ENCODE results near the gene TOMM20L. TPM values are rescaled to one million over a fixed set of nuclear protein-coding genes. Genes with fewer than 3 reads are reported as not detected.

The TOMM20L gene
- polyA plus RNA-seq, 4 donors: 1.3 to 1.8 (median 1.5) TPM

GRCh38 chr14:58426670-58427280, 31.0 kb downstream of the TOMM20L start:
- DNase-seq (ENCODE audit: low read depth in 4 of 4, low spot score in 3 of 4): peak in 3 of 4 donors; percentile 59 to 75 (median 64)

DNA sequence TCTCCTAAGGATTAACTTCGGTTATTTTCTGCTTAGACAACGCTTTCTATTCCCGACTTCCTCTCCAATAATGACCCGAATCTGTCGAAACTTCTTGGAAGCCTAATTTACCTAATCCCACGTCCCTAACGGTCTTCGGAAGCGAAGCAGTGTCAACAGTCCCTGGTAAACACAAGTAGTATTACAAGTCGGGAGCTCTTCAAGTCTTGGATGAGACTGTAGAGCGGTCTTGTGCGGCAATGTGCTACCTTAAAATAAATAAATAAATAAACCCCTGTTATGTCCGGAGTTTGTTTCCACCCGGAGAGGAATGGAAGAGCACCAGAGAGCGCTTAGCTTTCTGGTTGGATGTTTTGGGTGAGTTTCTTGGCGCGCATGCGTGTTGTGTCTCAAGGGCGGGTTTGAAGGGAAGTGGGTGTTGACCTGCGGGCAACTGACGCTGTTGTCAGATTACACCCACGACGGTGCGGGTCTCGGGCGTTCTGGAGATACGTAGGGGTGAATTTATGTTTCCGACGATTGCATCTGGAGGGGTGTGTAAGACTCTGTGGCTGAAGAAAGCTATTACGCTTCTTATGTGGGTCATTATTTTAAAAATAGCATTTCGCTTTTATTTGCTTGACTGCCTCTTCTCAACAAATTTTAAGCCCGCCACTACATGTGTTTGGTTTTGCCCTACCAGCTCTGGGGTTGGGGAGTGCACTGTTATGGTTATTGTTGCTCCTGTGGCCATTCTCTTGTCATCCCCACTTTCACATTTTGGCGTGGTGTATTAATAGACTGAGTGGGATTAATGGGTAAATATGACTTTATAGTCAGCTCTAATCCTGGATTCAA, 31.8 kb downstream of the TOMM20L start, which contains the start of the genes KIAA0586 and TIMM9:
Gene KIAA0586, plus strand, starts transcription at position 439 of the 837 bp plus-strand sequence. CDS start 546 bp downstream, outside the sequence.
Gene TIMM9, minus strand, starts transcription at position 251 of the 837 bp plus-strand sequence. CDS start 15,586 bp downstream, outside the sequence.
- peak; percentile 96 to 99 (median 98) for DNase-seq (ENCODE audit: low read depth in 4 of 4, low spot score in 3 of 4)

- DNase-seq (ENCODE audit: low read depth in 4 of 4, low spot score in 3 of 4): peak; percentile 15 to 25 (median 17)
Measured at GRCh38 chr14:58428118-58428683, 32.5 kb downstream of the TOMM20L start.

DNA sequence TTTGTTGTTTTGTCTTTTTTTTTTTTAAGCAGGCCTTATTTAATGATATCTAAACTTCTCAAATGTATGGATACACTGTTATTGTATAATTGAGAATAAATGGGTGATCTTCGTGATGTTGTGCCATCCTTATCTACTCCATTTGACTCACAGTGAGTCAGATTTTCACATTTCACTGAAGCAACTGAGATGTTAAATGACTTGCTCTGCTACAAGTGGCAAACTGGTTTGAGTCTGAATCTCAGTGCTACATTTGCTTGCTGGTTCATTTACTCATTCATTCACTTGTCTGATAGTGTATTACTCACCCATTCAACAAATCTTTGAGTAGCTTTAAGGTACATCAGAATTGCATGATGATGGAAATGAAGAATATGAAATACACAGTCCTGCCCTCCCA, 34.4 kb downstream of the TOMM20L start:
- DNase-seq (ENCODE audit: low read depth in 4 of 4, low spot score in 3 of 4): no peak

- DNase-seq (ENCODE audit: low read depth in 4 of 4, low spot score in 3 of 4): no peak
Measured at GRCh38 chr14:58439476-58439875, 43.7 kb downstream of the TOMM20L start.

GRCh38 chr14:58444627-58445026, 48.9 kb downstream of the TOMM20L start:
- DNase-seq (ENCODE audit: low read depth in 4 of 4, low spot score in 3 of 4): no peak

- DNase-seq (ENCODE audit: low read depth in 4 of 4, low spot score in 3 of 4): no peak
Measured at GRCh38 chr14:58455593-58456265, 60.0 kb downstream of the TOMM20L start.

Other genes starting within 250 kb of the TOMM20L start
- 10 to 100 TPM; 45.4 to 88.5 (median 72.6) TPM for gene ARMH4, start 243.7 kb upstream of the TOMM20L start, polyA plus RNA-seq (ENCODE audit: insufficient read length in 4 of 4)
- gene ACTR10, start 195.8 kb upstream of the TOMM20L start, polyA plus RNA-seq (ENCODE audit: insufficient read length in 4 of 4): 100 to 1,000 TPM in 3 of 4 donors, 10 to 100 TPM in 1; 96.7 to 115 (median 106) TPM
- gene PSMA3, start 151.1 kb upstream of the TOMM20L start, polyA plus RNA-seq (ENCODE audit: insufficient read length in 4 of 4): 100 to 1,000 TPM; 113 to 162 (median 151) TPM
- 10 to 100 TPM; 21.3 to 37.9 (median 32.7) TPM for gene ARID4A, start 97.4 kb upstream of the TOMM20L start, polyA plus RNA-seq (ENCODE audit: insufficient read length in 4 of 4)
- gene TIMM9, start 31.6 kb downstream of the TOMM20L start, polyA plus RNA-seq (ENCODE audit: insufficient read length in 4 of 4): 100 to 1,000 TPM in 1 of 4 donors, 10 to 100 TPM in 3; 77.3 to 105 (median 85.9) TPM
- 10 to 100 TPM; 19.3 to 24.2 (median 21.9) TPM for gene KIAA0586, start 31.8 kb downstream of the TOMM20L start, polyA plus RNA-seq (ENCODE audit: insufficient read length in 4 of 4)
- 100 to 1,000 TPM in 1 of 4 donors, 10 to 100 TPM in 3; 31.4 to 133 (median 37.5) TPM for gene DACT1, start 242.0 kb downstream of the TOMM20L start, polyA plus RNA-seq (ENCODE audit: insufficient read length in 4 of 4)

Measured in left renal pelvis (tissue), 4 donors.